Measurements from ENCODE around the gene TMEM132C.

The TMEM132C gene

DNA sequence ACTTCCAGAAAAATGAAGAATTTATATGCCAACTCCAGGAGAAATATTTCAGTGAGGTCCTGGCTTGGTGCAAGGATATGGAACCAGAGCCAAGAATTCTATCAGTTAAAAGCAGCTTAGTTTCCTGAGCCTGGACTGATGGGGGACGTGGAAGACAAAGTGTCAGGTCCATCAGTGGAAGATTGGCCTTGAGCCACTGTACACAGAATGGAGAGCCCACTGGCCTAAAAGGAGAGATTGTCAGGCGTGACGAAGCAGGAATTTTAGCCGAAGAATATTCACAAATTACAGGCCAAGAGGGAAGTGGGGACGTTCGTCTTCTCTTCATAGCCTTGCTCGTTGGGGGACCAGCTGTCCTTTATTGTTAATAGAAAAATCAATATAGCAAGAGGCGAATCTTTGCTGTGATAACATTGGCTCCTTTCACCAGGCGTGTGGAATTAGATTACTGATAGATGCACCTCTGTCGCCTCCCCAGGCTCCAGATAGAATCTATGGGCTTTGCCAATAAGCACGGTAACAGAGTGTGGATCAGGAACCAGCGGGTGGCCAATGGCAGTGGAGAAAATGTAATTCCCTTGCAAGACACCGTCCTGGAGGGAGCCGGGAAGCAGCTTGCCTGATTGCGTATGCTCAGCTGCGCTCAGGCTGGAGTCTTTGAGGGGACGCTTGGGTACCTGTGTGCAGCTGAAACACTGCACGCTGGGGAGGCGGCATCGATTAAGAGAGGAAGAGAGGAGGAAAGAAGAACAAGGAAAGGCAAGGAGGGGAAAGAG, 56.4 kb downstream of the TMEM132C start:
- H3K9me3 ChIP-seq (replicated peaks in 1 of 11): peaks cover 16 to 30% (median 25%) of the 10 kb centered on the region in 11 experiments
- H4K20me1 ChIP-seq: no peaks in the 10 kb centered on the region
- H3K27ac ChIP-seq: no peak overlapping the region
- peaks cover 0 to 5% (median 0%) of the 10 kb centered on the region in 11 experiments; a peak in 4 of 22 replicates for H3K36me3 ChIP-seq
- no peaks in the 10 kb centered on the region for H3K27me3 ChIP-seq
- no peak overlapping the region for H3K9ac ChIP-seq
- TF ChIP-seq Cebpa-rat (IDR thresholded peaks at IDR 0.05): no peak
- peaks cover 0 to 17% (median 12%) of the 10 kb centered on the region in 10 experiments; a peak in 16 of 20 replicates for H3K4me1 ChIP-seq
- no peak overlapping the region for H3K4me2 ChIP-seq
- no peak overlapping the region for H3K4me3 ChIP-seq

DNA sequence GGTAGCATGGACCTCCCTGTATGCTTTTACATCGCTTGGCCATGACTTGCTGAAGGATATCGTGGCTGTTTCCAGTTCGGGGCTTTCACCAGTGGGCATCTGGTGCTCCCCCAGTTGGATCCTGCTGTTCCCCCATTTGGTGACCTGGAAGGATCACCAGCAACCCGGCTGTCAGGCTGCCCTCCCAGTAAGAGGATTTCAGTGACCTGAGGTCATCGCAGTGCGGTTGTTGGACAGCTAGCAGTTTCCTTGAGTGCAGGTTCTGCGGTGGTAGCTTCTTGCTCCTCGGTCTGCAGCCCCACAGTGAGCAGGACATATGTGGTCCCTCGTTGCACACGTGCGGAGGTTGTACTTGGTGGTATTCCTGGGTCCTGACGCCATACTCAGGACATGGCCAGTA, 58.7 kb downstream of the TMEM132C start:
- Histone ChIP-seq H3K9me3 (replicated peaks in 1 of 11) (peaks cover 16 to 27% (median 24%) of the 10 kb centered on the region in 11 experiments), H3K27ac (no peak overlapping the region), H3K27me3 (no peaks in the 10 kb centered on the region), H3K4me3 (no peak overlapping the region), H3K4me1 (peaks cover 0 to 4% (median 0%) of the 10 kb centered on the region in 10 experiments; a peak in 1 of 20 replicates), H3K36me3 (peaks cover 0 to 5% (median 0%) of the 10 kb centered on the region in 11 experiments; a peak in 4 of 22 replicates), H3K4me2 (no peak overlapping the region), H3K9ac (no peak overlapping the region), H4K20me1 (no peaks in the 10 kb centered on the region)
- TF ChIP-seq Cebpa-rat (IDR thresholded peaks at IDR 0.05): no peak

DNA sequence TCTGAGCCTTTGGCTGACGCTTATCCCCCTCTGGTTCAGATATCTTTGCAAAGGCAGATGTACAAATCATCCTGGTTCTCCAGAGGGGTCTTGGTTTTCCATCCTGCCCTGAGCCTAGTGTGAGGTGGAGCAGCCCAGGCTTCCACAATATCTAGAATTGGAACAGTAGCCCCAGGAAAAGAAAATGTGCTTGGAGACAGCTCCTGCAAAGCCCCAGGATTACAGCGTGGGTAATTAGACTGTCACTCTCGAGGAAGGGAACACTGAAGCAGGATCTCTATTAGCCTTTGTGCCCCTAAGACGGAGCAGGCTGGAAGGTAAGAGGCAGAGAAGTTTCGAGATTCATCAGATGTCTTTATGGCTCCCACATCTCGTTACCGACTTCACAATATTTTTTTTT, 59.4 kb downstream of the TMEM132C start:
- H3K27me3 ChIP-seq: no peaks in the 10 kb centered on the region
- peaks cover 13 to 20% (median 18%) of the 10 kb centered on the region in 11 experiments for H3K9me3 ChIP-seq (replicated peaks in 1 of 11)
- H4K20me1 ChIP-seq: no peaks in the 10 kb centered on the region
- no peak for TF ChIP-seq Cebpa-rat (IDR thresholded peaks at IDR 0.05)
- H3K9ac ChIP-seq: no peak overlapping the region
- peaks cover 0 to 5% (median 0%) of the 10 kb centered on the region in 11 experiments; a peak in 4 of 22 replicates for H3K36me3 ChIP-seq
- no peak overlapping the region for H3K4me2 ChIP-seq
- peaks cover 0 to 4% (median 0%) of the 10 kb centered on the region in 10 experiments; a peak in 1 of 20 replicates for H3K4me1 ChIP-seq
- no peak overlapping the region for H3K4me3 ChIP-seq
- H3K27ac ChIP-seq: no peak overlapping the region

GRCh38 chr12:128328961-128329360, 62.0 kb downstream of the TMEM132C start:
- Histone ChIP-seq H3K36me3 (no peaks in the 10 kb centered on the region), H3K27me3 (no peaks in the 10 kb centered on the region), H3K9ac (no peak overlapping the region), H3K4me2 (no peak overlapping the region), H3K4me1 (peaks cover 0 to 4% (median 0%) of the 10 kb centered on the region in 10 experiments; a peak in 1 of 20 replicates), H3K27ac (no peak overlapping the region), H3K9me3 (replicated peaks in 1 of 11) (peaks cover 0 to 3% (median 1%) of the 10 kb centered on the region in 11 experiments; a peak in 3 of 22 replicates), H4K20me1 (no peaks in the 10 kb centered on the region), H3K4me3 (no peak overlapping the region)
- no peak for TF ChIP-seq Cebpa-rat (IDR thresholded peaks at IDR 0.05)

DNA sequence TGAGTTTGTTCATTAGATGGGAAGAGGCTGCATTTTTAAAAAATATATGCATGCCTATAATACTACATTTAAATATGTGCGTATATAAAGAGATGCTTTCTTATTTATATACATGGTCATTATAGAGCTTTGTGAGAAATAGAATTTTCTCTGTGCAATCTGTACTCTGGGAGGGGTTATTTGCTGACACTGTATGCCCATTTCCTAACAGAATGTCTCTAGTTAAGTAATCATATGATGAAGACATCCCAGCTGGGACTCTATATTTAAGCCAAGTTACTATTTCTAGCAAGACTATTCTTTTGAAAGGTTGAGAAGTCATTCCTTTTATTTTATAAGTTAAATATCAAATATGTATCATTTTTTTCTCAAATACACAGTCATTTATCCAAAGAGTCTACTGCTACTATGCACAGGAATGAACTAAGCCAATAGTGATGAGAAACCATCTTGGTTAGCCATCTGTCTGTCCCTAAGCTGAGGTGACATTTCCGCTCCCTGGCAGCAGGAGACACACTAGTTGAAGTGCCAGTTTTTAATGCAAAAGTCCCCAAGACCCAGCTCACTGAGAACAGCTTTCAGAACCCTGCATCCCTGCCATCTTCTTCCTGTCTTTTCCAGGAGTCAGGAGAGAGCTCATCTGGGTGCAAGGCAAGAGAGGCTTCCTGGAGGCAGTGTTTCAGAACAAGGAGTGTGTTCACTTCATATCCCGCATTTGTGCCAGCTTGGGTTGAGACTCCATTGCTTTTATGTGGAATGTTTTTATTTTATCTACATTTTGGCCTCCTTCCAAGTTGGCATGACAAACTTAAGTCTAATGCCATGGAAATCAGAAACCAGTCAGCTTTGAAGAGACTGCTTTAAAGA, 69.5 kb downstream of the TMEM132C start:
- H4K20me1 ChIP-seq: no peaks in the 10 kb centered on the region
- peak overlapping the region in 7 of 11 experiments; percentile 12 to 29 (median 24); a peak in 10 of 22 replicates for H3K4me2 ChIP-seq
- H3K9me3 ChIP-seq (replicated peaks in 1 of 11): peaks cover 7 to 19% (median 13%) of the 10 kb centered on the region in 11 experiments; a peak in 14 of 22 replicates
- no peak overlapping the region for H3K27ac ChIP-seq
- H3K36me3 ChIP-seq: no peaks in the 10 kb centered on the region
- H3K4me1 ChIP-seq: peaks cover 0 to 19% (median 9%) of the 10 kb centered on the region in 10 experiments; a peak in 11 of 20 replicates
- no peak overlapping the region for H3K9ac ChIP-seq
- no peaks in the 10 kb centered on the region for H3K27me3 ChIP-seq
- H3K4me3 ChIP-seq: no peak overlapping the region
- no peak for TF ChIP-seq Cebpa-rat (IDR thresholded peaks at IDR 0.05)

GRCh38 chr12:128337071-128337345, 70.0 kb downstream of the TMEM132C start:
- no peaks in the 10 kb centered on the region for H3K27me3 ChIP-seq
- TF ChIP-seq Cebpa-rat (IDR thresholded peaks at IDR 0.05): no peak
- peaks cover 0 to 19% (median 9%) of the 10 kb centered on the region in 10 experiments; a peak in 11 of 20 replicates for H3K4me1 ChIP-seq
- H3K4me2 ChIP-seq: peak overlapping the region in 5 of 11 experiments; percentile 12 to 26 (median 22); a peak in 6 of 22 replicates
- H3K9ac ChIP-seq: no peak overlapping the region
- H3K27ac ChIP-seq: no peak overlapping the region
- H3K4me3 ChIP-seq: no peak overlapping the region
- H3K36me3 ChIP-seq: no peaks in the 10 kb centered on the region
- peaks cover 9 to 25% (median 17%) of the 10 kb centered on the region in 11 experiments; a peak in 14 of 22 replicates for H3K9me3 ChIP-seq (replicated peaks in 1 of 11)
- H4K20me1 ChIP-seq: no peaks in the 10 kb centered on the region

DNA sequence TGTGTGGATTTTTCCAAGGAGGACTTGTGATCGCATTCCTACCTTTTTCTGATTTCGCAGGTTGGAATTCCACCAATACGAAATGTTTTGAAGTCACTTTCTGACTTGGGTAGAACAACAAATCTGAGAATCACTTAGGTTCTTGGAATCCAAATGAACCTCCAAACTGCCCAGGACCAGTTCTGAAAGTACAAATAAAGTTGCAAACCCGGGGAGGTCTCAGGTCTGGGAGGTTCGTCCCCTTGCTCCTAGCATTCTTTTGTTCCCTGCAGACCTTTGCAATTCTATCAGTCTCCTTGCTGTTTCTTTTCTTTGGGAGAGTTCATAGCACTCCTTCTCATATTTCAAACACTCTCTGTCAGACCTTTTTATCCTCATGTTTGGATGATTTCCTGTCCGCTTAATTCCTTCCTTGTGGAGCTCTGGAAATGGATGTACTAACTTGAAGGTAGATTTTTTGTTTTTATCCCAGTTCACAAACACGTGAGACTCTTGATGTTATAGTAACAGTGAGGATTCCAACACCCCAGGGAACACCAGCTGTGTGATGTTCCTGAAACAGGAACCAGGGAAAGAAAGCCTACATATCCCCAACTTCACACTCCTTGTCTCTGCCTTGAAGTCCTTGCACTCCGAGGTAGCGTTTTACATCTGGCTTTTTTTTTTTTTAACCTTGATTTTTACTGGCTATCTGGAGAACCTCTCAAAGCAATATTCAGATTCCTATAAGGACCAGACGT, 70.6 kb downstream of the TMEM132C start:
- no peak for TF ChIP-seq Cebpa-rat (IDR thresholded peaks at IDR 0.05)
- Histone ChIP-seq H3K9ac (no peak overlapping the region), H3K27me3 (no peaks in the 10 kb centered on the region), H3K4me2 (peak overlapping the region in 4 of 11 experiments; percentile 12 to 26 (median 18); a peak in 1 of 22 replicates), H3K36me3 (no peaks in the 10 kb centered on the region), H3K4me1 (peaks cover 0 to 21% (median 9%) of the 10 kb centered on the region in 10 experiments; a peak in 11 of 20 replicates), H4K20me1 (no peaks in the 10 kb centered on the region), H3K27ac (no peak overlapping the region), H3K9me3 (replicated peaks in 1 of 11) (peaks cover 9 to 31% (median 17%) of the 10 kb centered on the region in 11 experiments; a peak in 14 of 22 replicates), H3K4me3 (no peak overlapping the region)

DNA sequence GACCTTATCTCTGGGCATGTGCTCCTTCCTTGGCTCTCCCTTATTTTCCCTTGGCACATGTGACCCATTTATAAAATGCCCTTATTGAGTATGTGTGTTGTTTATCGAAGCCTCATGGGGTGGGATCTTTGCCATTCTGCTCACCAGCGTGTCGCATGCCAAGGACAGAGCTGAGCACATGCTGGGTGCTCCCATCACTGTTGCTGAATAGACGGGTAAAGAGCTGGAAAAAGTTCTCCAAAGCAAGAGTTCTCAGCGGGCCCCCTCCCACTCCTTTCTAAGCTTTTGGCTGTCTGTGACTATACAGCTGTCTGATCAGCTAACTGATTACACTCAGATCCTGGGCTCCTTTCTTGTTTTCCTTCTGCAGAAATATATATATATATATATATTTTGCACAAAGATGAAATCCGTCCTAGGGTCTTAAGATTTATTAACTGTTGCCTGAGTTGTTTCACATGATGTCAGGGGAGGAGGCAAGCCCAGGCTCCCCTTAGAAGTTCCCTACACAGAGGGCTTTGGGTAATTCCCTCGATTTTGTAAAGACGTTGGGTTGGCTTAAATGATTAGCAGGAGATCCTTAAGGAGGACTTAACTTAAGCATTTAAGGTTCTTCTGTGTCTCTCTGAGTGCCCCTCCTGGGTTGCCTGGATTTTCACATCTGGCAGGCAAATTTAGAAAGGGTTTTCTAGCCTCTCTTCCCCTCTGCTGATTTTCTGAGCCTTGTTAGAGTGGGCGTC, 71.6 kb downstream of the TMEM132C start:
- TF ChIP-seq Cebpa-rat (IDR thresholded peaks at IDR 0.05): no peak
- no peaks in the 10 kb centered on the region for H4K20me1 ChIP-seq
- no peak overlapping the region for H3K9ac ChIP-seq
- H3K4me1 ChIP-seq: peaks cover 0 to 25% (median 9%) of the 10 kb centered on the region in 10 experiments; a peak in 11 of 20 replicates
- no peaks in the 10 kb centered on the region for H3K36me3 ChIP-seq
- no peak overlapping the region for H3K4me3 ChIP-seq
- H3K4me2 ChIP-seq: peak overlapping the region in 4 of 11 experiments; percentile 16 to 53 (median 31); a peak in 5 of 22 replicates
- H3K9me3 ChIP-seq (replicated peaks in 1 of 11): peaks cover 9 to 32% (median 17%) of the 10 kb centered on the region in 11 experiments; a peak in 14 of 22 replicates
- H3K27me3 ChIP-seq: no peaks in the 10 kb centered on the region
- H3K27ac ChIP-seq: no peak overlapping the region
